D341Med (cell line): ENCODE measurements around the gene OR56B4.
"Not testable (repeated sequence)": the region's sequence is repeated elsewhere in the genome, so short reads cannot be mapped to it uniquely, and the experiment has no call there.

Source experiments
- DNase-seq: peaks from one replicate; pipeline ENCODE4 v3.0.0; 2012; ENCODE audit warnings: low spot score

OR56B4 gene

DNA sequence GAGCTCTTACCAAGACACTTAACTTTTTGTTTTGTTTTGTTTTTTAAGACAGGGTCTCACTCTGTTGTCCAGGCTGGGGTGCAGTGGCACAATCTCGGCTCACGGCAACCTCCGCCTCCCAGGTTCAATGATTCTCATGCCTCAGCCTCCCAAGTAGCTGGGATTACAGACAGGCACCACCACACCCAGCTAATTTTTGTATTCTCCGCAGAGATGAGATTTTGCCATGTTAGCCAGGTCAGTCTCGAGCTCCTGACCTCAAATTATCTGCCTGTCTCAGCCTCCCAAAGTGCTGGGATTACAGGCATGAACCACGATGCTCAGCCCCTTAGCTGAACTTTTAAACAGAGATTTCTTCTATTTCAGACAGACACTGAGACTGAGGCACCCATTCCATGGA, at the start of gene OR56B4:
OR56B4 (plus strand) TSS at position 301 of the 400 bp plus-strand sequence; CDS start at position 396, 95 bp downstream.
- DNase-seq = not testable (repeated sequence)

GRCh38 chr11:6061475-6061874, 46.0 kb upstream of the OR56B4 start:
- DNase-seq = no peak

- DNase-seq = no peak
Measured at GRCh38 chr11:6062691-6063358, 44.7 kb upstream of the OR56B4 start.

DNA sequence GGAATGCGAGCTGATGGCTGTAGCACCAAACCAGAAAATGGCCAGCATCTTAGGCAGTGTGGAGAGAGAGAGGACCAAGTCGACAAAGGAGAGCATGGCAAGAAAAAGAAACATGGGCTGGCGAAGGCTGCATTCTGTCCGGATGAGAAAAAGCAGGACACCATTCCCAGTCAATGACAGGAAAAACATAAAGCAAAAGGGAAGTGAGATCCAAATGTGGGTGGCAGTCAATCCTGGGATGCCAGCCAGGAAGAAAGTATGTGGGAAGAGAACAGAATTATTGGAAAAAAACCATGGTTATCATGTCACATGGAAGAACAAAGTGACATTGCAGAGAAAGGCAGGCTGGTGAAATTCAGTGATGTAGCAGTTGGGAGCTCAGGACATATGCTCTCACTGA, 40.0 kb upstream of the OR56B4 start:
- DNase-seq = no peak

DNA sequence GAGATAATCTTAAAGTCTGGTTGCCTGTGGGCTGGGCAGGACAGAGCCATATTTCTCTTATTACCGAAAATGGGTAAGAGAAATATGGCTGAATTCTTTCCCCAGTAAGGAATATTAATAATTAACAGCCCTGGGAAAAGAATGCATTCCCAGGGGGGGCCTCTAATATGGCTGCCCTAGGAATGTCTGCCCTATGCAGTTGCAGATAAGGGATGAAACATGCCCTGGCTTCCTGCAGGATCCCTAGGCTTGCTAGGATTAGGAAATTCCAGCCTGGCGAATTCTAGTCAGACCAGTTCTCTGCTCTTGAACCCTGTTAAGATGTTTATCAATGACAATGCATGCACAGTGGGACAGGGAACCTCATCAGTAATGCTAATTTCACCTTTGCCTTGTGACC, 31.0 kb upstream of the OR56B4 start:
- not testable (repeated sequence) for DNase-seq

GRCh38 chr11:6077723-6078122, 29.8 kb upstream of the OR56B4 start:
- no peak for DNase-seq

GRCh38 chr11:6079463-6079862, 28.0 kb upstream of the OR56B4 start:
- DNase-seq = no peak

DNA sequence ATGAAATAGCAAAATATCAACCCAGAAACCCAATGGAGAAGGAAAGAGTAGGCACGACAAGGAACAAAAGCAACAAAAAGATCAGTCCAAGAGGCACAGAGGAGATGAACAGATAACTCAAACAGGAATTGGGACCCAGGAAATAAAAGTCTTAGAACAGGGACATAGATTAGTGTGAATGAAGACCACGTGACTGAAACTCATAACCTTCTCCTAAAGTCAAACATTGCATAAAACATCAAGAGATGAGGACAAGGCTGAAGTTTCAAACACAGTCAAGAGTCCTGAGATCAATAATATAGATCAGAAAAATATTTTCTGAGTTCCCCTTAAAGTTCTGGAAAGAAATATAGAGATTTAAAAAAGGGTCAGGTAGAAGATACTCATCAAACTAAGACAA, 24.4 kb upstream of the OR56B4 start:
- no peak for DNase-seq

- no peak for DNase-seq
Measured at GRCh38 chr11:6084587-6084986, 22.9 kb upstream of the OR56B4 start.

- no peak for DNase-seq
Measured at GRCh38 chr11:6094186-6094585, 13.3 kb upstream of the OR56B4 start.

DNA sequence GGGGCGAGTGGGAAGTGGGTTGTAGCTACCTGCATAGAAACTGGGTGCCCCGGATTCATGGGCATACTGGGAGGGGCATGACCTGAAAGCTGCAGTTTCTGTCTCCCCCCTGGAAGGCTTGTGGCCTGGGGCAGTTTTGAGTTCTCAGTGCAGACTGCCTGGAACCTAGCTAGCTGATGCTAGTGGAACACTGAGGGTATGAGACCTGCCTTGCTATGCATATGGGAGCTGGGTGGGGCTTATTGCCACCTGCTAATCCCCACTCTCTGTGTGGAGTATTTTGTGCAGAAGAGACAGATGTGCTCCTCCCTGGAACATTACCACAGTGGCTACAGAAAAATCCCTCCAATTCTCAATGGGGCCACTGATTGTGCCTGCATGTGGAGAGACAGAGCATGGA, 11.7 kb upstream of the OR56B4 start:
- DNase-seq = no peak

GRCh38 chr11:6096417-6096816, 11.1 kb upstream of the OR56B4 start:
- DNase-seq = no peak

DNA sequence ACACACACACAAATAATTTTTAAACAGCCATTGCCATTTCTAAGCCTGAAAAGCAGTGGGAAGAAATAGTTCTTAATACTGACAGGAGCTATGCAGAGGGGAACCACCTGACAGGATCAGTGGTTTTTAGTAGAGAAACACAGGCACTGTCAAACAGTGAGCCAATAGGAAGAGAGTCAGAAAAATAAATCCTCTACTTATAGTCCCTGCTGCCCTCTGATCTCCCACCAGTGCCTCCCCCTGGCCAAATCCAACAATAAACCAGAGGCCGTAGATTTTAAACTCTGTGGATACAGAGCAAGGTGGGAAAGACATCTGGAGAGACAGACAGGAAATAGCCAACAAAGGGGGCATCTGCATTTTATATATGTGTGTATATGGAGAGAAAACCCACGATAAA, 7.9 kb upstream of the OR56B4 start:
- no peak for DNase-seq

- no peak for DNase-seq
Measured at GRCh38 chr11:6110011-6110410, 2.5 kb downstream of the OR56B4 start.

- DNase-seq = no peak
Measured at GRCh38 chr11:6111673-6112072, 4.2 kb downstream of the OR56B4 start.

GRCh38 chr11:6116638-6117037, 9.2 kb downstream of the OR56B4 start:
- DNase-seq = no peak

GRCh38 chr11:6124245-6124644, 16.8 kb downstream of the OR56B4 start:
- no peak for DNase-seq

DNA sequence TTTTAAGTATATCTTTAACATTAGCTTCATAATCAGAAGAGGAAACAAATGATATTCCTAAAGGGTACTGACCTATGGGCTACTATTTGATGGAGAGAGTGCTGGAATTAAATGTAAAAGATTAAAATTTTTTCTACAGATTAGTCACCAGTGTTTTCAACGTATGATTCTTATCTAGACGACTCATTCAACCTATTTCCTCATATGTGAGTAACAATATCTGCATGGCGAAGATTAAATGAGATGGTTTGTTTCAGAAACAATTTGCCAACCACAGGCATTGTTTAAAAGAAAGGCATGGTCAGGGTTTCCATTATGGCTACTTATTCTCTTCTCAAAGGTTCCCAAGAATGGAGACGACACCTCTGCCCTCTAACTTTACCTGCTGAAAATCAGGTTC, 20.4 kb downstream of the OR56B4 start:
- DNase-seq = no peak

DNA sequence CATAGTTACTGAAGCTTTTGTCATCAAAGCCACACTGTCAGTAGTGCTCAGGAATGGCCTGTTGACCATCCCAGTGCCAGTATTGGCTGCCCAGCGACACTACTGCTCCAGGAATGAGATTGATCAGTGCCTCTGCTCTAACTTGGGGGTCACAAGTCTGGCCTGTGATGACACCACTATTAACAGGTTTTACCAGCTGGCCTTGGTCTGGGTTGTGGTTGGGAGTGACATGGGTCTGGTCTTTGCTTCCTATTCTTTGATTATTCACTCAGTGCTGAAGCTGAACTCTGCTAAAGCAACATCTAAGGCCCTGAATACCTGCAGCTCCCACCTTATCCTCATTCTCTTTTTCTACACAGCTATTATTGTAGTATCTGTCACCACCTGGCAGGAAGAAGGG, 21.5 kb downstream of the OR56B4 start:
- no peak for DNase-seq

- no peak for DNase-seq
Measured at GRCh38 chr11:6129635-6130034, 22.2 kb downstream of the OR56B4 start.

GRCh38 chr11:6132431-6132830, 24.9 kb downstream of the OR56B4 start:
- no peak for DNase-seq

- DNase-seq = not testable (repeated sequence)
Measured at GRCh38 chr11:6135936-6136335, 28.5 kb downstream of the OR56B4 start.

DNA sequence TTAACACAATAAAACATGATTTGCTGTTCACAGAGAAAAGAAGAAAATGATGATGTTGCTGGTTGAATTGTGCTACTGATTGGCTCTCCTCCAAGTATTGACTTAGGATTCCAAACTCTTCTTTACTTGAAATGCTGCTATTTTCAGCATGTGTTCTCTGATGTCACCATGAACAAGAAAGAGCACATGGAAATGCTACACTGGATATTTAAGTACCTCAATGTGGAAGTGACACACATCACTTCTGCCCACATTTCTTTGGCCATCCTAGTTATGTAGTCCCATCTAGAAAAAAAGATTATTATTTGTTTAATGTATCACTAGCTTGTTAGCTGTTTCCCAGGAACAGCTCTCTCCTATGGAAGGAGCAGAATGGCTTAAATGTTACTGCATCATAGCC, 35.5 kb downstream of the OR56B4 start:
- no peak for DNase-seq

GRCh38 chr11:6143737-6144136, 36.3 kb downstream of the OR56B4 start:
- DNase-seq = not testable (repeated sequence)

- no peak for DNase-seq
Measured at GRCh38 chr11:6151117-6151516, 43.6 kb downstream of the OR56B4 start.
